ENCODE data around the gene LCMT1.

The LCMT1 gene

GRCh38 chr16:25187491-25187795, 75.9 kb downstream of the LCMT1 start:
- no peak overlapping the region for H3K27ac ChIP-seq
- TF ChIP-seq CTCF (conservative IDR thresholded peaks at IDR 0.05) = no peak
- no peak for TF ChIP-seq ZFX (IDR thresholded peaks at IDR 0.05)

GRCh38 chr16:25189305-25189704, 77.8 kb downstream of the LCMT1 start:
- TF ChIP-seq CTCF (conservative IDR thresholded peaks at IDR 0.05) (no peak), ZFX (IDR thresholded peaks at IDR 0.05) (no peak)
- H3K27ac ChIP-seq = no peak overlapping the region

- H3K27ac ChIP-seq = no peak overlapping the region
- no peak for TF ChIP-seq ZFX (IDR thresholded peaks at IDR 0.05)
Observed at GRCh38 chr16:25192096-25192495, 80.6 kb downstream of the LCMT1 start.

- H3K27ac ChIP-seq = no peak overlapping the region
- no peak for TF ChIP-seq CTCF (conservative IDR thresholded peaks at IDR 0.05)
- TF ChIP-seq ZFX (IDR thresholded peaks at IDR 0.05) = no peak
Observed at GRCh38 chr16:25194273-25194878, 82.8 kb downstream of the LCMT1 start.

- TF ChIP-seq CTCF (conservative IDR thresholded peaks at IDR 0.05) (no peak), ZFX (IDR thresholded peaks at IDR 0.05) (no peak)
Observed at GRCh38 chr16:25198021-25198420, 86.5 kb downstream of the LCMT1 start.

GRCh38 chr16:25199457-25199856, 87.9 kb downstream of the LCMT1 start:
- H3K27ac ChIP-seq = no peak overlapping the region
- no peak for TF ChIP-seq CTCF (conservative IDR thresholded peaks at IDR 0.05)
- no peak for TF ChIP-seq ZFX (IDR thresholded peaks at IDR 0.05)

More at GRCh38 chr16:25198021-25198420, 86.5 kb downstream of the LCMT1 start:
- H3K27ac ChIP-seq = no peak overlapping the region

GRCh38 chr16:25210758-25211157, 99.2 kb downstream of the LCMT1 start:
- TF ChIP-seq CTCF (conservative IDR thresholded peaks at IDR 0.05) = no peak
- no peak for TF ChIP-seq ZFX (IDR thresholded peaks at IDR 0.05)
- H3K27ac ChIP-seq = no peak overlapping the region

- H3K27ac ChIP-seq = no peak overlapping the region
- TF ChIP-seq CTCF (conservative IDR thresholded peaks at IDR 0.05) (no peak), ZFX (IDR thresholded peaks at IDR 0.05) (no peak)
Observed at GRCh38 chr16:25212636-25213035, 101.1 kb downstream of the LCMT1 start.
